ENCODE results near the gene POLR2B. TPM values are rescaled to one million over a fixed set of nuclear protein-coding genes. Genes with fewer than 3 reads are reported as not detected.

The POLR2B gene
- total and polyA plus RNA-seq, 8 donors = 18.5 to 446 (median 60.9) TPM

DNA sequence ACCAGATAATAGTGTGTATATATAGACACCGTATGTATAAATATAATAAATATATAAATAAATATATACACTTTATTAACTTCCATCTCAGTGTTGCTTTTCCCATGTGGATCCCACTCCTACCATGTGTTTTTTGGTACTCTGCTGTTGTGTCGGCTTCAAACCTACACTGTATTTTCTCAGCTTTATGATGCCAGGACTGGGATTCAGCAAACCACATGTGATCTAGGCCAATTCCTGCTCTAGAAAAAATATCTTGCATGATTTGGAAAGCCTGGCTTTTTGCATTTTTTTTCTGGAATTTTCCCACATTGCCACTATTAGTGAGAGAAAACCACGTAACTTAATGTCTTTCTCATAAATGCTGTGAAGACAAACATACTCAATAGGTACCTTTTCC is 55.8 kb downstream of the POLR2B start:
- Histone ChIP-seq H3K36me3 (peaks cover 24 to 50% (median 38%) of the 10 kb centered on the region in 4 donors), H3K27me3 (no peaks in the 10 kb centered on the region), H3K4me3 (no peak overlapping the region), H3K9me3 (no peaks in the 10 kb centered on the region), H3K4me1 (peaks cover 0 to 7% (median 3%) of the 10 kb centered on the region in 4 donors), H3K27ac (no peak overlapping the region)
- intact Hi-C loops (cut with DNase I; ENCODE audit: low total_unique reads) = no loop called here
- 71 to 76% (median 73%) methylated on average over 3 of the region's 3 CpGs for WGBS, 5 donors
- TF ChIP-seq POLR2AphosphoS5 (IDR thresholded peaks at IDR 0.05) (no peak), POLR2A (IDR thresholded peaks at IDR 0.05) (no peak), EP300 (IDR thresholded peaks at IDR 0.05) (no peak)
- TF ChIP-seq, protein P1, sequence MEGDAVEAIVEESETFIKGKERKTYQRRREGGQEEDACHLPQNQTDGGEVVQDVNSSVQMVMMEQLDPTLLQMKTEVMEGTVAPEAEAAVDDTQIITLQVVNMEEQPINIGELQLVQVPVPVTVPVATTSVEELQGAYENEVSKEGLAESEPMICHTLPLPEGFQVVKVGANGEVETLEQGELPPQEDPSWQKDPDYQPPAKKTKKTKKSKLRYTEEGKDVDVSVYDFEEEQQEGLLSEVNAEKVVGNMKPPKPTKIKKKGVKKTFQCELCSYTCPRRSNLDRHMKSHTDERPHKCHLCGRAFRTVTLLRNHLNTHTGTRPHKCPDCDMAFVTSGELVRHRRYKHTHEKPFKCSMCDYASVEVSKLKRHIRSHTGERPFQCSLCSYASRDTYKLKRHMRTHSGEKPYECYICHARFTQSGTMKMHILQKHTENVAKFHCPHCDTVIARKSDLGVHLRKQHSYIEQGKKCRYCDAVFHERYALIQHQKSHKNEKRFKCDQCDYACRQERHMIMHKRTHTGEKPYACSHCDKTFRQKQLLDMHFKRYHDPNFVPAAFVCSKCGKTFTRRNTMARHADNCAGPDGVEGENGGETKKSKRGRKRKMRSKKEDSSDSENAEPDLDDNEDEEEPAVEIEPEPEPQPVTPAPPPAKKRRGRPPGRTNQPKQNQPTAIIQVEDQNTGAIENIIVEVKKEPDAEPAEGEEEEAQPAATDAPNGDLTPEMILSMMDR (IDR thresholded peaks at IDR 0.05) = no peak
- DNase-seq = no peak

DNA sequence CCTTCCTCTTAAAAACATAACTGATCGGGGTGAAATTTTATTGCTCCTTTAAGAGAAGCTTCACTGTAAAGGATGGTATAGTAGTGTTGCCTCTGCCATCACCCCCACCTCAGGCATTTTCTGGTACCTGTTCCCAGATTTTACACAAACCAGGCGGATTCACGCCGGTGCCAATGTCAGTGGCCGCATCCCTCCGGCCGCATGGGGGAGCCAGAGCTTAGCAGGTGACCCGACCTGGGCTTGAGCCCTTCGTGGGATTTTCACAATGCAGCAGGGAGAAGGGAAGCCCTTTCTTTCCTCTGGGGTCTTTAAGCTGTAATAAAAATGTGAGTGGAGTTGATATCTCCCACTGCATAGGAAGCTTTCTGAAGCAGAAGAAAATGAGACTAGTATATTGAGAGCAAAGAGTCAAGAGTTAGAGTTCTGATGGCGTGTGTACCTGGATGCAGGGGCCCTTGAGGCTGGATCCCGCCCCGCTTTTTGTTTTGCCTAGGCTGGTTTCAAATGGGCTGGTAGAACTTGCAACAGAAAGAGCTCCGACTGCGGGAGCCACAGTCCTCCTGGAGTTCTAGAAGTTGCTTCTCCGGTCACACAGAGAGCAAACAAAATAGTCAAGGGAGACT is 59.4 kb downstream of the POLR2B start:
- H3K27ac ChIP-seq = peak overlapping the region in 1 of 5 donors; percentile 13
- WGBS, 5 donors = 24 to 41% (median 36%) methylated on average over 15 of the region's 15 CpGs
- no peaks in the 10 kb centered on the region for H3K9me3 ChIP-seq
- intact Hi-C loops (cut with DNase I; ENCODE audit: low total_unique reads) = no loop called here
- TF ChIP-seq POLR2A (IDR thresholded peaks at IDR 0.05) = no peak
- no peak for TF ChIP-seq EP300 (IDR thresholded peaks at IDR 0.05)
- TF ChIP-seq, protein P1 (IDR thresholded peaks at IDR 0.05) = peak in 5 of 7 experiments; percentile 53 to 74 (median 71)
- peak in 1 of 3 donors; percentile 41 for TF ChIP-seq POLR2AphosphoS5 (IDR thresholded peaks at IDR 0.05)
- peaks cover 0 to 23% (median 7%) of the 10 kb centered on the region in 4 donors for H3K4me1 ChIP-seq
- H3K27me3 ChIP-seq = no peaks in the 10 kb centered on the region
- DNase-seq = peak; percentile 67 to 83
- peak overlapping the region in 2 of 4 donors; percentile 10 to 13 for H3K4me3 ChIP-seq
- peaks cover 0 to 20% (median 7%) of the 10 kb centered on the region in 4 donors for H3K36me3 ChIP-seq

DNA sequence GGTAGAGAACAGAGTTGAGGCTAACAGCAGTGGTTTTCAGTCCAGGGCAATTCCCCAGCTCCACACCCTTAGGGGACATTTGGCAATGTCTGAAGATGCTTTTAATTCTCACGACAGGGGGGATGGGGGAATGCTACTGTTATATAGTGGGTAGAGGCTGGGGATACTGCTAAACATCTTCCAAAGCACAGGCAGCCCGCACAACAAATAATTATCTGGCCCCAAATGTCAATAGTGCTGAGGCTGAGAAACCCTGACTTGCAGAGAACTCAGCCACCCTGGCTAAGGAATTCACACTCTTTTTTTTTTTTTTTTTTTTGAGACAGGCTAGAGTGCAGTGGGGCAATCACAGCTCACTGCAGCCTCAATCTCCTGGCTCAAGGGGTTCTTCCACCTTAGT is 60.6 kb downstream of the POLR2B start:
- Histone ChIP-seq H3K27ac (peak overlapping the region in 1 of 5 donors; percentile 22), H3K4me3 (no peak overlapping the region), H3K9me3 (no peaks in the 10 kb centered on the region), H3K27me3 (no peaks in the 10 kb centered on the region), H3K4me1 (peaks cover 0 to 36% (median 17%) of the 10 kb centered on the region in 4 donors), H3K36me3 (peaks cover 0 to 12% (median 4%) of the 10 kb centered on the region in 4 donors)
- WGBS, 5 donors = 46 to 77% (median 55%) methylated on average over 2 of the region's 2 CpGs
- intact Hi-C loops (cut with DNase I; ENCODE audit: low total_unique reads) = no loop called here
- DNase-seq = no peak
- no peak for TF ChIP-seq POLR2AphosphoS5 (IDR thresholded peaks at IDR 0.05)
- no peak for TF ChIP-seq POLR2A (IDR thresholded peaks at IDR 0.05)
- no peak for TF ChIP-seq EP300 (IDR thresholded peaks at IDR 0.05)
- TF ChIP-seq, protein P1 (IDR thresholded peaks at IDR 0.05) = no peak

DNA sequence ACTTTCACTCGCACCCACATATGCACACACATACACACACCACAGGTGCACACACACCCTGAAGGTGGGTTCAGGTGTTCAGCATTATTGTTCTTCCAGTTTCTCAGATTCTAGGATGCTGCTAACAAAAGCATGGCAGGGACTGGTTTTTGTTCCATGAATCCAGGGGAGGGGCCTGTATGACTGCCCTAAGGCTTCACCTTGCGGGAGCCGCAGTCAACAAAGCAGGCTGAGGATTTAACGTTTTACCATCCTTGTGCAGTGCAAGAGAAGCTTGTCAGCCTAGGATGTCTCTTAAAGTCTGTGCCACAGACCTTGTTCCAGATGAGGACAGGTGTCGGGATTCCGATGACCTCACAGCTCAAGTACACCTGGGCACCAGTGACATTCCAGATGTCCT is 61.8 kb downstream of the POLR2B start:
- no peak overlapping the region for H3K4me3 ChIP-seq
- WGBS, 5 donors = 57 to 88% (median 67%) methylated on average over 6 of the region's 6 CpGs
- peaks cover 0 to 40% (median 24%) of the 10 kb centered on the region in 4 donors for H3K4me1 ChIP-seq
- intact Hi-C loops (cut with DNase I; ENCODE audit: low total_unique reads) = no loop called here
- peaks cover 0 to 12% (median 4%) of the 10 kb centered on the region in 4 donors for H3K36me3 ChIP-seq
- H3K9me3 ChIP-seq = no peaks in the 10 kb centered on the region
- H3K27ac ChIP-seq = peak overlapping the region in 1 of 5 donors; percentile 22
- H3K27me3 ChIP-seq = no peaks in the 10 kb centered on the region
- DNase-seq = no peak
- TF ChIP-seq POLR2AphosphoS5 (IDR thresholded peaks at IDR 0.05) (no peak), EP300 (IDR thresholded peaks at IDR 0.05) (no peak), POLR2A (IDR thresholded peaks at IDR 0.05) (no peak)
- TF ChIP-seq, protein P1 (IDR thresholded peaks at IDR 0.05) = no peak
